HepG2 (cell line): ENCODE results near the gene MILR1. TPM values are rescaled to one million over a fixed set of nuclear protein-coding genes. Genes with fewer than 3 reads are reported as not detected.

Experiments
- CBX2 ChIP-seq, 2 experiments: fragments of 200-600 bp in 1 of 2; sonication (generic); formaldehyde crosslinking in 1 of 2; IDR thresholded peaks; 2 replicates each; pipeline versions ENCODE4 v1.7.0 to v1.8.1; 2018 to 2022; ENCODE audit warnings: low read depth in 2 of 2, low read length in 1 of 2, mild to moderate bottlenecking in 1 of 2, missing genetic modification reagents in 1 of 2
- ETV6 ChIP-seq: sonication (generic); formaldehyde crosslinking; conservative IDR thresholded peaks from 2 replicates; pipeline ENCODE4 v1.4.0; 2020; ENCODE audit warnings: missing genetic modification reagents
- MLLT10 ChIP-seq: sonication (generic); formaldehyde crosslinking; IDR thresholded peaks from 2 replicates; pipeline ENCODE4 v1.4.0; 2020; ENCODE audit warnings: missing genetic modification reagents
- NR1H2 ChIP-seq: sonication (generic); formaldehyde crosslinking; IDR thresholded peaks from 2 replicates; pipeline ENCODE4 v1.8.1; 2022; ENCODE audit warnings: low read depth, missing genetic modification reagents, borderline replicate concordance
- PAWR ChIP-seq: sonication (generic); formaldehyde crosslinking; IDR thresholded peaks from 2 replicates; pipeline ENCODE4 v1.4.0; 2020; ENCODE audit warnings: missing genetic modification reagents, mild to moderate bottlenecking, borderline replicate concordance
- PCBP2 ChIP-seq: fragments of 200-400 bp; formaldehyde crosslinking; optimal IDR thresholded peaks from 2 replicates; pipeline ENCODE3; 2018; ENCODE audit warnings: low read length, low read depth; ENCODE audit not compliant: poor library complexity, severe bottlenecking
- TEAD3 ChIP-seq: optimal IDR thresholded peaks from 2 replicates; pipeline ENCODE3; 2016; ENCODE audit warnings: borderline replicate concordance
- U2AF2 ChIP-seq: fragments of 200-400 bp; formaldehyde crosslinking; IDR thresholded peaks from 2 replicates; pipeline ENCODE4 v1.6.1; 2017; ENCODE audit warnings: low read depth, mild to moderate bottlenecking, low read length
- ZEB1 ChIP-seq: IDR thresholded peaks from 2 replicates; pipeline ENCODE4 v1.6.1; 2012; ENCODE audit warnings: mild to moderate bottlenecking, low read depth, inconsistent platforms; ENCODE audit not compliant: insufficient replicate concordance
- ZNF550 ChIP-seq: sonication (generic); formaldehyde crosslinking; IDR thresholded peaks from 2 replicates; pipeline ENCODE4 v1.4.0; 2020; ENCODE audit warnings: mild to moderate bottlenecking, missing genetic modification reagents, borderline replicate concordance
- ZNF577 ChIP-seq: sonication (generic); formaldehyde crosslinking; IDR thresholded peaks from 2 replicates; pipeline ENCODE4 v1.4.0; 2020; ENCODE audit warnings: mild to moderate bottlenecking, low read depth, missing genetic modification reagents, borderline replicate concordance
- ZNF615 ChIP-seq: sonication (generic); formaldehyde crosslinking; IDR thresholded peaks from 2 replicates; pipeline ENCODE4 v1.5.0; 2020; ENCODE audit warnings: mild to moderate bottlenecking, missing genetic modification reagents, borderline replicate concordance
- ZNF781 ChIP-seq: sonication (generic); formaldehyde crosslinking; IDR thresholded peaks from 2 replicates; pipeline ENCODE4 v1.5.1; 2020; ENCODE audit warnings: borderline replicate concordance, mild to moderate bottlenecking, missing genetic modification reagents; ENCODE audit errors: not compliant biosample characterization
- ZNF816 ChIP-seq: sonication (generic); formaldehyde crosslinking; IDR thresholded peaks from 2 replicates; pipeline ENCODE4 v1.8.0; 2022; ENCODE audit warnings: missing genetic modification reagents, mild to moderate bottlenecking, borderline replicate concordance
- ZNF878 ChIP-seq: sonication (generic); formaldehyde crosslinking; IDR thresholded peaks from 2 replicates; pipeline ENCODE4 v1.8.1; 2023; ENCODE audit warnings: mild to moderate bottlenecking, missing genetic modification reagents, moderate library complexity
- polyA plus RNA-seq, 8 experiments: library from polyadenylated mRNA; depleted of rRNA in 3 of 8; stranded (reverse) in 7 of 8; unstranded in 1 of 8; fragments of >200 nt; fragmentation: Illumina TruSeq in 4 of 8; extraction: Trizol in 4 of 8; gene quantifications; 2 replicates each; pipeline versions ENCODE4 v1.2.1 to v1.2.3, GENCODE V29; 2011 to 2016; ENCODE audit warnings: low read depth in 4 of 8, missing spikeins in 1 of 8, mixed read lengths in 1 of 8; ENCODE audit not compliant: insufficient read depth in 1 of 8
- total RNA-seq, 5 experiments: library from RNA; depleted of rRNA; stranded (reverse); fragments of >200 nt; fragmentation: Illumina TruSeq; extraction: Trizol; gene quantifications; 2 replicates each; pipeline ENCODE4 v1.2.3, GENCODE V29; 2016; ENCODE audit warnings: low read depth in 1 of 5
- TF ChIP-seq, protein P1 (sequence below): sonication (generic); formaldehyde crosslinking; IDR thresholded peaks from 2 replicates; pipeline ENCODE4 v1.4.0; 2020; ENCODE audit warnings: mild to moderate bottlenecking, missing genetic modification reagents
- TF ChIP-seq, protein P2 (sequence below): sonication (generic); formaldehyde crosslinking; IDR thresholded peaks from 2 replicates; pipeline ENCODE4 v1.5.0; 2020; ENCODE audit warnings: mild to moderate bottlenecking, missing genetic modification reagents
- TF ChIP-seq, protein P3 (sequence below): IDR thresholded peaks from 2 replicates; pipeline ENCODE4 v1.6.1; 2012; ENCODE audit warnings: low read length, improper control_type of control experiment
- TF ChIP-seq, protein P4 (sequence below): sonication (generic); formaldehyde crosslinking; IDR thresholded peaks from 2 replicates; pipeline ENCODE4 v1.4.0; 2020; ENCODE audit warnings: missing genetic modification reagents, borderline replicate concordance

MILR1 gene
- total and polyA plus RNA-seq, 2 of the 13 experiments (the other 11 are each of a cell fraction or from before 2014, with no cell fraction given), result 0.27 to 1.7 TPM

DNA sequence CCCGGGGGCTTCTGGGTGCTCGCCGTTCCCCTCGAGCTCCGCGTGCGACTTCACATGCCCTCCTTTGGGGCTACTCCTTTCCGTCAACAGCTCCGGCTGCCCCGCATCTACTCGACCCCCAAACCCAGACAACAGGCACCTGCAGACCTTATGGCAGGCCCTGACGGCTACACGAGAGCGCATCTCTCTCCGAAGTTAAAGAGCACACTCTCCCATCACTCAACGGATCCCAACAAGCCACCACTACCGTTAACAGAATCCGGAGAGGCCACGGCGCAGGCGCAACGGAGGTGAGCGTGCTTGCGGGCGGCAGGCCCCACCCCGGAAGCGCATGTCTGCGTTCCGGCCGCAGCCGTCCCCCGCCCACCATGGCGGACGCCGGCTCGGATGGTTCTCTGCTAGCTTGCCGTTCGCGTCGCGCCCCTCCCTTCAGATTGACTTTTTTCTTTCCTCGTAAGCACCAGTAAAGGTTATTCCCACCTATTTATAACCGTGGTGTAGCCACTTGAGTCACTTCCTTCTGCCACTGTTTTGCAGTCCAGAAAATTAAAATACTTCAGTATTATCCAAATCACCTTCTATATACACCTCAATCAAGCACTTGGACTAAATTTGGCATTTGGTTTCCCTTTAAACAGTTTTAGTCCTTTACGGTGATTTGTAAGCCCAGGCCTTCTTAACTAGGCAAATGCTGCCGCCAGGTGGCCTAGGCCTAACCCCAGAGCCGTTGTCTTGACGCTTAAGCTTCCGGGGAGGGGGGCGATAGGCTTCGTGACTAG is 48.1 kb downstream of the MILR1 start, which contains the start of gene POLG2 (continued):
- TF ChIP-seq, protein P1, sequence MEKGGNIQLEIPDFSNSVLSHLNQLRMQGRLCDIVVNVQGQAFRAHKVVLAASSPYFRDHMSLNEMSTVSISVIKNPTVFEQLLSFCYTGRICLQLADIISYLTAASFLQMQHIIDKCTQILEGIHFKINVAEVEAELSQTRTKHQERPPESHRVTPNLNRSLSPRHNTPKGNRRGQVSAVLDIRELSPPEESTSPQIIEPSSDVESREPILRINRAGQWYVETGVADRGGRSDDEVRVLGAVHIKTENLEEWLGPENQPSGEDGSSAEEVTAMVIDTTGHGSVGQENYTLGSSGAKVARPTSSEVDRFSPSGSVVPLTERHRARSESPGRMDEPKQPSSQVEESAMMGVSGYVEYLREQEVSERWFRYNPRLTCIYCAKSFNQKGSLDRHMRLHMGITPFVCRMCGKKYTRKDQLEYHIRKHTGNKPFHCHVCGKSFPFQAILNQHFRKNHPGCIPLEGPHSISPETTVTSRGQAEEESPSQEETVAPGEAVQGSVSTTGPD (CRISPR knock-in tag), result peak; percentile 51; the same call in 1 of the 2 replicates
- TF ChIP-seq, protein P2, sequence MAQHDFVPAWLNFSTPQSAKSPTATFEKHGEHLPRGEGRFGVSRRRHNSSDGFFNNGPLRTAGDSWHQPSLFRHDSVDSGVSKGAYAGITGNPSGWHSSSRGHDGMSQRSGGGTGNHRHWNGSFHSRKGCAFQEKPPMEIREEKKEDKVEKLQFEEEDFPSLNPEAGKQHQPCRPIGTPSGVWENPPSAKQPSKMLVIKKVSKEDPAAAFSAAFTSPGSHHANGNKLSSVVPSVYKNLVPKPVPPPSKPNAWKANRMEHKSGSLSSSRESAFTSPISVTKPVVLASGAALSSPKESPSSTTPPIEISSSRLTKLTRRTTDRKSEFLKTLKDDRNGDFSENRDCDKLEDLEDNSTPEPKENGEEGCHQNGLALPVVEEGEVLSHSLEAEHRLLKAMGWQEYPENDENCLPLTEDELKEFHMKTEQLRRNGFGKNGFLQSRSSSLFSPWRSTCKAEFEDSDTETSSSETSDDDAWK (CRISPR knock-in tag), result no peak
- TF ChIP-seq CBX2 (IDR thresholded peaks at IDR 0.05; ENCODE audit: low read depth, low read length), result no peak
- peak; percentile 53; the same call in 1 of the 2 replicates for TF ChIP-seq CBX2 (CRISPR knock-in tag; IDR thresholded peaks at IDR 0.05; ENCODE audit: low read depth)
- TF ChIP-seq MLLT10 (CRISPR knock-in tag), result no peak
- TF ChIP-seq ZNF878 (CRISPR knock-in tag), result peak; percentile 97
- peak; percentile 72; the same call in 1 of the 2 replicates for TF ChIP-seq ZNF550 (CRISPR knock-in tag)
- TF ChIP-seq TEAD3, result peak; percentile 88
- peak; percentile 19; the same call in 1 of the 2 replicates for TF ChIP-seq PAWR
- TF ChIP-seq ZNF781 (CRISPR knock-in tag), result peak; percentile 92
- no peak for TF ChIP-seq ZNF577 (CRISPR knock-in tag)
- no peak for TF ChIP-seq NR1H2
- TF ChIP-seq ETV6 (CRISPR knock-in tag), result no peak; the same call in 1 of the 2 replicates
- peak; percentile 21 for TF ChIP-seq ZEB1
- no peak for TF ChIP-seq PCBP2
- TF ChIP-seq, protein P3, sequence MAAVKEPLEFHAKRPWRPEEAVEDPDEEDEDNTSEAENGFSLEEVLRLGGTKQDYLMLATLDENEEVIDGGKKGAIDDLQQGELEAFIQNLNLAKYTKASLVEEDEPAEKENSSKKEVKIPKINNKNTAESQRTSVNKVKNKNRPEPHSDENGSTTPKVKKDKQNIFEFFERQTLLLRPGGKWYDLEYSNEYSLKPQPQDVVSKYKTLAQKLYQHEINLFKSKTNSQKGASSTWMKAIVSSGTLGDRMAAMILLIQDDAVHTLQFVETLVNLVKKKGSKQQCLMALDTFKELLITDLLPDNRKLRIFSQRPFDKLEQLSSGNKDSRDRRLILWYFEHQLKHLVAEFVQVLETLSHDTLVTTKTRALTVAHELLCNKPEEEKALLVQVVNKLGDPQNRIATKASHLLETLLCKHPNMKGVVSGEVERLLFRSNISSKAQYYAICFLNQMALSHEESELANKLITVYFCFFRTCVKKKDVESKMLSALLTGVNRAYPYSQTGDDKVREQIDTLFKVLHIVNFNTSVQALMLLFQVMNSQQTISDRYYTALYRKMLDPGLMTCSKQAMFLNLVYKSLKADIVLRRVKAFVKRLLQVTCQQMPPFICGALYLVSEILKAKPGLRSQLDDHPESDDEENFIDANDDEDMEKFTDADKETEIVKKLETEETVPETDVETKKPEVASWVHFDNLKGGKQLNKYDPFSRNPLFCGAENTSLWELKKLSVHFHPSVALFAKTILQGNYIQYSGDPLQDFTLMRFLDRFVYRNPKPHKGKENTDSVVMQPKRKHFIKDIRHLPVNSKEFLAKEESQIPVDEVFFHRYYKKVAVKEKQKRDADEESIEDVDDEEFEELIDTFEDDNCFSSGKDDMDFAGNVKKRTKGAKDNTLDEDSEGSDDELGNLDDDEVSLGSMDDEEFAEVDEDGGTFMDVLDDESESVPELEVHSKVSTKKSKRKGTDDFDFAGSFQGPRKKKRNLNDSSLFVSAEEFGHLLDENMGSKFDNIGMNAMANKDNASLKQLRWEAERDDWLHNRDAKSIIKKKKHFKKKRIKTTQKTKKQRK, result no peak
- TF ChIP-seq U2AF2, result no peak
- TF ChIP-seq ZNF615 (CRISPR knock-in tag), result peak; percentile 8; the same call in 1 of the 2 replicates
- TF ChIP-seq, protein P4, sequence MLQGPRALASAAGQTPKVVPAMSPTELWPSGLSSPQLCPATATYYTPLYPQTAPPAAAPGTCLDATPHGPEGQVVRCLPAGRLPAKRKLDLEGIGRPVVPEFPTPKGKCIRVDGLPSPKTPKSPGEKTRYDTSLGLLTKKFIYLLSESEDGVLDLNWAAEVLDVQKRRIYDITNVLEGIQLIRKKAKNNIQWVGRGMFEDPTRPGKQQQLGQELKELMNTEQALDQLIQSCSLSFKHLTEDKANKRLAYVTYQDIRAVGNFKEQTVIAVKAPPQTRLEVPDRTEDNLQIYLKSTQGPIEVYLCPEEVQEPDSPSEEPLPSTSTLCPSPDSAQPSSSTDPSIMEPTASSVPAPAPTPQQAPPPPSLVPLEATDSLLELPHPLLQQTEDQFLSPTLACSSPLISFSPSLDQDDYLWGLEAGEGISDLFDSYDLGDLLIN (CRISPR knock-in tag), result peak; percentile 56; the same call in 1 of the 2 replicates
- no peak for TF ChIP-seq ZNF816
